ENCODE results near the gene VPS13A. TPM values are rescaled to one million over a fixed set of nuclear protein-coding genes. Genes with fewer than 3 reads are reported as not detected.
A peak's percentile ranks its signal among the peaks of the same experiment; 100 is the strongest.

Gene VPS13A
- total RNA-seq, 4 donors from 2014 or later: 20.4 to 33.5 (median 30.4) TPM

- ATAC-seq (ENCODE audit: low FRiP score): peak; percentile 73
- no peak for DNase-seq (ENCODE audit: low spot score)
- TF ChIP-seq, protein P1, sequence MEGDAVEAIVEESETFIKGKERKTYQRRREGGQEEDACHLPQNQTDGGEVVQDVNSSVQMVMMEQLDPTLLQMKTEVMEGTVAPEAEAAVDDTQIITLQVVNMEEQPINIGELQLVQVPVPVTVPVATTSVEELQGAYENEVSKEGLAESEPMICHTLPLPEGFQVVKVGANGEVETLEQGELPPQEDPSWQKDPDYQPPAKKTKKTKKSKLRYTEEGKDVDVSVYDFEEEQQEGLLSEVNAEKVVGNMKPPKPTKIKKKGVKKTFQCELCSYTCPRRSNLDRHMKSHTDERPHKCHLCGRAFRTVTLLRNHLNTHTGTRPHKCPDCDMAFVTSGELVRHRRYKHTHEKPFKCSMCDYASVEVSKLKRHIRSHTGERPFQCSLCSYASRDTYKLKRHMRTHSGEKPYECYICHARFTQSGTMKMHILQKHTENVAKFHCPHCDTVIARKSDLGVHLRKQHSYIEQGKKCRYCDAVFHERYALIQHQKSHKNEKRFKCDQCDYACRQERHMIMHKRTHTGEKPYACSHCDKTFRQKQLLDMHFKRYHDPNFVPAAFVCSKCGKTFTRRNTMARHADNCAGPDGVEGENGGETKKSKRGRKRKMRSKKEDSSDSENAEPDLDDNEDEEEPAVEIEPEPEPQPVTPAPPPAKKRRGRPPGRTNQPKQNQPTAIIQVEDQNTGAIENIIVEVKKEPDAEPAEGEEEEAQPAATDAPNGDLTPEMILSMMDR (IDR thresholded peaks at IDR 0.05): no peak
Measured at GRCh38 chr9:77417566-77417965, 240.2 kb downstream of the VPS13A start.

DNA sequence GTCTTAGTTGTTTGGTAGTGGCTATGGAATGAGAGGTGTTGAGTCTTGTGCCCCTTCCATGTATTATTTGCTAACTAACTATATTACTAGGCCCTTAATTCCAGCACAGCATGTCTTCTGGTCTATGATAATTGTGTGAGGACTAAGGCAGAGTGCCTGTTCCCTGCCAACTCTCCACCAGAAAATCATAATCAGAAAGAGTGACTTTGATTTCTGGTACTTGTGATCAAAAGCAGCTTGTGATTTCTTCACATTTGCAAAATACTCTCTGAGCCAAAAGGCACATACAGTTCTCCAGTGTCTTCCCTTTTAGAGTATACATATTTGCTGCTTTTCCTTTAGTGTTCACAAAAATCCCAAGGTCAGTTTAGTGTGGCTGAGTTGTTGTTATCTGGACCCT lies 240.9 kb downstream of the VPS13A start:
- ATAC-seq (ENCODE audit: low FRiP score): no peak
- DNase-seq (ENCODE audit: low spot score): no peak
- TF ChIP-seq, protein P1 (IDR thresholded peaks at IDR 0.05): no peak

GRCh38 chr9:77420641-77421040 lies 243.3 kb downstream of the VPS13A start:
- TF ChIP-seq, protein P1 (IDR thresholded peaks at IDR 0.05): no peak
- DNase-seq (ENCODE audit: low spot score): no peak
- no peak for ATAC-seq (ENCODE audit: low FRiP score)

- TF ChIP-seq, protein P1 (IDR thresholded peaks at IDR 0.05): no peak
- DNase-seq (ENCODE audit: low spot score) (no peak), ATAC-seq (ENCODE audit: low FRiP score) (no peak)
Measured at GRCh38 chr9:77421506-77422265, 244.4 kb downstream of the VPS13A start.

GRCh38 chr9:77422969-77423368 lies 245.6 kb downstream of the VPS13A start:
- DNase-seq (ENCODE audit: low spot score): no peak
- ATAC-seq (ENCODE audit: low FRiP score): no peak
- TF ChIP-seq, protein P1 (IDR thresholded peaks at IDR 0.05): no peak

DNA sequence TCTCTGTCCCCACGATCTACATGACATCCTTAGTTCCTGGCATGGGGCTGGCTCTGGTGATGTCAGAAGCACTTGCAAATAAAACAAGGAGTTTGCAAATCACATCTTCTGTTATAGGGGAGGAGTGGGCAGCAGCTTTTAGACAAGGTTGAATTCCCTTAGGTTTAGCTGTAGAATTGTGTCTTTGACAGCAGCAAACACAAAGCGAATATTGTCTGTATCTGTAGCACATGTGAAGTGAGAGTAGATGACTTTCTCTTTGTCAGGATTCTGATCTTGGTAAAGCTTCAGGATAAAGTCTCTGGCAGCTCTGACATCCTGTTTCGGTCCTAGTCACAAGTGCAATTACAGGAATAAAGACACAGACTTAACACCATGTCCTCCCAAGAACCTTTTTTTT lies 246.5 kb downstream of the VPS13A start:
- ATAC-seq (ENCODE audit: low FRiP score) (no peak), DNase-seq (ENCODE audit: low spot score) (no peak)
- TF ChIP-seq, protein P1 (IDR thresholded peaks at IDR 0.05): no peak

GRCh38 chr9:77424993-77425392 lies 247.7 kb downstream of the VPS13A start:
- no peak for ATAC-seq (ENCODE audit: low FRiP score)

More at GRCh38 chr9:77424993-77425392, 247.7 kb downstream of the VPS13A start:
- TF ChIP-seq, protein P1 (IDR thresholded peaks at IDR 0.05): no peak
- DNase-seq (ENCODE audit: low spot score): no peak

Measured in omental fat pad (tissue), 4 donors.